ENCODE measurements around the gene GLDC.
"Not testable (repeated sequence)": the region's sequence is repeated elsewhere in the genome, so short reads cannot be mapped to it uniquely, and the experiment has no call there.

Gene GLDC

DNA sequence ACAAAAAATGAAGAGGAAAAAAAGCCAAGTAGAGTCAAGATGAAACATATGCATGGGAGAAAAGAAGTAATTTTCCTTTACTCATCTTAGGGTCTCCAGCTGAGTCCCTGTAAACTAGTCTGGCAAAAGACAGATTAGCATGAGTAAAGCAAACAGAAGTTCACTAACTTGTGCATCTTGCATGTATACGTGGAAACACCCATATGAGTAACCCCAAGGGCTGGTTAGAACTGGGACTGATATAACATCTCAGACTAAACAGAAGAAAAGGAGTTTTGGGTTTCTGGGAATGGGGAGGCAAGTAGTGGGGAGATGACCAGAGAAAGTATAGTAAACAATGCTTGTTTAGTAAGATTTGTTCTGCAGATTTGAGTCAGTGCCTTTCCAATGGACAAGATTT, 20.1 kb upstream of the GLDC start:
- DNase-seq (ENCODE audit: low read depth in 1 of 2, low spot score in 1 of 2): no peak

GRCh38 chr9:6664204-6664680, 18.7 kb upstream of the GLDC start:
- no peak for DNase-seq (ENCODE audit: low read depth in 1 of 2, low spot score in 1 of 2)

DNA sequence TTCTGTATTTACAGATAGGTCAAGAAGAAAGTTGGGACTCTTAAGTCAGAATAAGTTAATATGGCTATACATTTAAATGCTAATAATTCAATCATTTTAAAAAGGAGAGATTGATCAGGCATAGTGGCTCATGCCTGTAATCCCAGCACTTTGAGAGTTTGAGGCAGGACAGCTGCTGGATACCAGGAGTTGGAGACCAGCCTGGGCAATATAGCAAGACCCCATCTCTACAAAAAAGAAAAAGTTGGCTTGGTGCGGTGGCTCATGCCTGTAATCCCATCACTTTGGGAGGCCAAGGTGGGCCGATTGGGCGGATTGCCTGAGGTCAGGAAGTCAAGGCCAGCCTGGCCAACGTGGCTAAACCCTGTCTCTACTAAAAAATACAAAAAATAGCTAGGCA, 15.0 kb upstream of the GLDC start:
- no peak for DNase-seq (ENCODE audit: low read depth in 1 of 2, low spot score in 1 of 2)

DNA sequence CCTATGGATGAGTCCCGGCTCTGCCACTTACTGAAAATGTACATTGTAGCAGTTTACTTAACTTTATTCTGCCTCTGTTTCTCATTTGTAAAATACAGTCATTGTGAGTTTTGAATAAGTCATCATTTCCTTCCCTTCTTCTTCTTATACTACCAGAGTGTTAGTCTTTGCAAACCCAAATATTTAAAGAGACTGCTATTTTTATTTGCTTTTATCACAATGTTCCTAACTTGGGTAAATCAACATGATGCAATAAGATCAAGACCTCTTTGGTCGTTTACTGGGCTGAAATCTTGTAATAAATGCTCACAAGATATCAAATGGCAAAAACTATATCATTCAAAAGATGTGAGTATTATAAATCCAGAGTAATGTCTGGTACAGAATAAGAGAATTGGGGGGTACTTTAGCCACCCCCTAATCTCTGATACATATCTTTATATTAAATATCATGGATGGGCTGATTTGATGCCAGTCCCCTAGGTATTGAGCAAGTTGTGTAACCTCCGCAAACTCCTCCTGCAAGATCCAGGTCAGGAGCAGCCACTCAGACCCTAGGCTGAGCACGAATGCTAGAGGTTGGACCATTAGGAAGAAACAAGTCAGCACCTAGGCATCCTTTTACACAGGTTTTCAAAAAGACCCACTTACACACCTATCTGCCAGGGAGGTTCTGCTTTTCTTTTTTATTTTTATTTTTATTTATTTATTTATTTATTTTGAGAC, 13.3 kb upstream of the GLDC start:
- no peak for DNase-seq (ENCODE audit: low read depth in 1 of 2, low spot score in 1 of 2)

DNA sequence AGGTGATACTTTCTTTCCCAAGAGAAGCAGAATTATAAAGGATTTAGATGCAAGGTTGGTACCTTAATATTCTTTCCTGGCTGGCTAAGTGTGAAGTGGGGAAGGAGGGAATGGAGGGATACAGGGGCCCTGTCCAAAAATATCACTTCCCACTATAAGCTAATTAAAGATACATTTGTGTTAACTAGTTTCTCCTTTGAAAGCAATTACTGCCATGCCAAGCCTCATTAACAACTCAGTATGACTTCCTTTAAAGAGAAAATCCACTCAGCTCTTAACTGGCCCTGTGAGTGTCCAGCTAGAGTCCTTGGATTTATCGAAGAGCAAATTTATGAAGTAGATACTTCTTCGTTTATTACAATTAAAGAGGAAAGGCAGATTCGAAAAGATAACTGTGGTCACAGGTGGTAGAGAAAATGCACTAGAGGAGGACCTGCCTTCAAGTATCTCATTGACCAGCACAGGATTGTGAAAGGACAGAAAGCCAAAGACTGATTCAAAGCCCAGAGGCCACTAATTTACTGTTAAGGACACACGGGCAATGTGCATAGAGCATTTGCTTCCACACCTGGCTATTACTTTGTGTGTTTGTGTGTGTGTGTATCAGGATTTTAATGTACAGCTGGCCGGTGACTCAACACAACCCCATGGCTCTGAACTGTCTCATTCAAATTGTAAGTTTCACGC, 11.2 kb upstream of the GLDC start:
- DNase-seq (ENCODE audit: low read depth in 1 of 2, low spot score in 1 of 2): no peak

GRCh38 chr9:6655036-6655435, 9.5 kb upstream of the GLDC start:
- DNase-seq (ENCODE audit: low read depth in 1 of 2, low spot score in 1 of 2): no peak

DNA sequence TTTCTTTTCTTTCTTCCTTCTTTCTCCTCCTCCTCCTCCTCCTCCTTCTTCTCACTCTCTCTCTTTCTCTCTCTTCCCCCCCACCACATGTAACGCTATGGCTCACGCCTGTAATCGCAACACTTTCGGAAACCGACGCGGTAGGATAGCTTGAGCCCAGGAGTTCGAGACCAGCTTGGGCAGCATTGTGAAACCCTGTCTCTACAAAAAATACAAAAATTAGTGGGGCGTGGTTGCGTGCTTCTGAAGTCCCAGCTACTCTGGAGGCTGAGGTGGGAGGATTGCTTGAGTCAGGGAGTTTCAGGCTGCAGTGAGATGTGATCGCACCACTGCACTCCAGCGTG, 736 bp upstream of the GLDC start:
- no peak for DNase-seq (ENCODE audit: low read depth in 1 of 2, low spot score in 1 of 2)

- not testable (repeated sequence) for DNase-seq (ENCODE audit: low read depth in 1 of 2, low spot score in 1 of 2)
These were observed 499 bp downstream of the GLDC start for GRCh38 chr9:6645105-6645354.

DNA sequence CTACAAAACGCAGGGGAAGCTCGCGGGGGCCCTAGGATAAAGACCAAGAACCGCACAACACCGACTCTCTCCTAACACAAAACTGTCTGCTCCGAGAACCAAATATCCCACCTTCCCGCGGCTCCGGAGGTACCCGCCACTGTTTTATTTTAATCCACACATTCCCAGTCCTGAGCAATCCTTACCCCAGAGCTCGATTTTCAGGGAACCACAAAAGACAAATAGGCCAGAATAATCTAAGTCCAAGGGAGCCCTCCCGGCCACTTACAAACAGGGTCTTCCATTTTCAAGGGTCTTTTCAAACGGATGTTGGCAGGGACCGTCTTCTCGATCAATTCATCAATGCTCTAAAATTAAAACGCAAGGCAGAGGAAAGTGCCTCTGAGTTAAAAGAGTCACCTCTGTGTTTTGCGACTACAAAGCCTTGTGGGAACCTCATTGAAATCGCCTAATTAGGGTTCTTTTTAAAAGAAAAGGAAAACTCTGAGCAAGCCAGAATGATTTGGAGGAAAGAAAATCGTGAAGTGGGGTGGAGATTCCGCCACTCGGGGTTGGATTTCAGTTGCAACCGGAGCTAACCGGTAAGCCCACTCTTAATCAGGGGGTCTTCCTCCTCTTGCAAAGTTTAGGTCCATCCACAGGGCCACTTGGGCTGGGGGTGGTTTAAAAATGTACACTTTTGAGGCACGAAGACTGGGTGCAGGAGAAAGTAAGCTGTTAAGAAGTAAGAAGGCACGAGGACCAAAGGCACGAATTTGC, 1.0 kb downstream of the GLDC start:
- DNase-seq (ENCODE audit: low read depth in 1 of 2, low spot score in 1 of 2): no peak

GRCh38 chr9:6641961-6642360, 3.6 kb downstream of the GLDC start:
- no peak for DNase-seq (ENCODE audit: low read depth in 1 of 2, low spot score in 1 of 2)

DNA sequence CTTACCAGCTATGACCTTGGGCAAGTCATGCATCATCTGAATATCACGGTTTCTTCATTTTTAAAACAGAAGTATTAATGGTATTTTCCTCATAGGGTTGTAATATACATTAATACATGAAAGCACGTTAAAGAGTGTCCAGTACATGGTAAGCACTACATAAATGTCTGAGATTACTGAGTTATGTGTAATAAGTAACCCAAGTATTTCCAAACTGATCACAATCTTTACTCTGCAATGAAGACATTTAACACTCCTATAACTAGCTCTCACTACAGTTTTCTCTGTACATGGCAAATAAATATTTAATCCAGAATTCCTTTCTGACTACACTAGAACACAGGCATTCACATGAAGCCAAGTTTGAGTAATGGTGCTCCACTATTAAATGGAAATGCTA, 4.0 kb downstream of the GLDC start:
- DNase-seq (ENCODE audit: low read depth in 1 of 2, low spot score in 1 of 2): no peak

- no peak for DNase-seq (ENCODE audit: low read depth in 1 of 2, low spot score in 1 of 2)
These were observed 4.5 kb downstream of the GLDC start for GRCh38 chr9:6641056-6641455.

DNA sequence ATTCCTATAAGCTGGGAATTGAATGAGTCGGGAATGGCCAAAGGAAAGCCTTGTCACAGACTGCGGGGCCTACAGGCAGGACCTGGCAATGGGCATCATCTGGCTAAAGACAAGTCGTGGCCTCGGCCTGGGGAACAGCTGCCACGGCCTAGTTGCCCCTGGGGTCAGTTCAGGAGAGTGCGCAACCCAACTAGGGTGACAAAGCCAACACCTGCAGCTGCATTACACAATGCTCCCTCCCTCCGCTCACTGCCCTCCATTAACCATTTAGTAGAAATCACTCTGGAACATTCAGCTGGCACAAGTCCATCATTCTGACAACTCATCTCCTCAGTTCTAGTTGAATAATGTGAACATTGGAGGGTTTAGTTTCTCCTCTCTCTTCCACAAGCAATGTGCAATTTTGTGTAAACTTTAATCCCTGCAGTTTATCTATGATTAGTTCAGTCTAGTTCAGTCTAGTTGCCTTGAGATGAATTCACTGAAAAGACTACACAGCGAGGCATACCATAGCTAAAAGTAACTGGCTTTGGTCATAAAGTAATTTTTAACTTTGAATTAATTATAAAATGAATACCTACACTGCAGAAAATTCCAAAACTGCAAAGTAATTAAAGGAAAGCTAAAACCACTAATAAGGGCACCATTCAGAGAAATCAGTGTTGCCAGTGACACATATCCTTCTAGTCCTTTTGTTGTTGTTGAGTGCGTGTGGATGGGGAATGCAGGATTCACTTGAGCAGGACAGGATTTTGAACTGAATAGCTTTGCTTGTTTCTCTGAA, 5.1 kb downstream of the GLDC start:
- no peak for DNase-seq (ENCODE audit: low read depth in 1 of 2, low spot score in 1 of 2)

DNA sequence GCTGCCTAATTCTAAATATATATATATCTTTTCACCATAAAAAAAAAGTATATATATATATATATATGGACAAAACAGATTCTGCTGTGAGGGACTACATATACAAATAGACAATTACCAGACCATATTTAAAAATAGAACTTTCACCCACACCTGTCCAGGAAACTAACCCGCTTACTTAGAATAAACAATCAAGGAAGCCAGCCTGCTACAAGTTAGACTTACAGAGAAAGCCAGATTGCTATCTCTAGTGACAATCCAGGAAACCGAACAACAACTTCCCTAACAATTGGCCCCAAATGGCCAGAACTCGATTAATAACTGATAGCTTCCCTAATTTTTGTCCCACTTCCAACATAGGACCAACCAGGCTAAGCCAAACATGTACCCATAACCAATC, 5.9 kb downstream of the GLDC start:
- no peak for DNase-seq (ENCODE audit: low read depth in 1 of 2, low spot score in 1 of 2)

- DNase-seq (ENCODE audit: low read depth in 1 of 2, low spot score in 1 of 2): no peak
These were observed 11.1 kb downstream of the GLDC start for GRCh38 chr9:6634444-6634843.

- no peak for DNase-seq (ENCODE audit: low read depth in 1 of 2, low spot score in 1 of 2)
These were observed 12.2 kb downstream of the GLDC start for GRCh38 chr9:6633378-6633777.

DNA sequence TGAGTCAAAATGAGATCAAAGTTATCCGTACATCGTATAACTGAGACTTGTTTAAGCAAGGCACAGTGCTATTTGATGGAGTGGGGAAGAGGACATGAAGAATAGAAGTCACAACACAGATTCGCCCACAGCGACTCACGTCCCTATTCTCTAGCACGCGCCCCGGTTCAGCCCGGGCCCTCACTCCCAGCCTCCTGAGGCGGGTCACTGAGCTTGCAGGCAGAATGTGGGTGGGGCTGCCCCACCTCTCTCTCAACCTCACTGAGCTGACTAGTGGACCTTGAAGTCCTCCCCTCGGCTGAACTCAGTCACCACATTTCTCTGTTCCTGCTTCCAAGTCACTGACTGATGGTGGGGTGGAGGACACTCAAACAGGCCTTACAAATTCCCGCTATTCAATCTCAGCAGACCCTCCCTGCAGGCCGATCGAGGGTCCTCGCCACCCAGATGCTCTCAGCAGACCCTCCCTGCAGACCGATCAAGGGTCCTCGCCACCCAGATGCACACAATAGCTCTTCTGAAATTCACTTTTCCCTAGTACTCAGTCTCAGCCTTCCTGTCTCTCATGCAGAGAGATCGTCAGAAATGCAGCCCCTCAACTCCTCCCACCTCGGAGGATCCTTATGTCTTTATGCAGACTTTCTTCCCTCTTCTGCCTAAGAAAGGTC, 12.9 kb downstream of the GLDC start:
- DNase-seq (ENCODE audit: low read depth in 1 of 2, low spot score in 1 of 2): no peak

DNA sequence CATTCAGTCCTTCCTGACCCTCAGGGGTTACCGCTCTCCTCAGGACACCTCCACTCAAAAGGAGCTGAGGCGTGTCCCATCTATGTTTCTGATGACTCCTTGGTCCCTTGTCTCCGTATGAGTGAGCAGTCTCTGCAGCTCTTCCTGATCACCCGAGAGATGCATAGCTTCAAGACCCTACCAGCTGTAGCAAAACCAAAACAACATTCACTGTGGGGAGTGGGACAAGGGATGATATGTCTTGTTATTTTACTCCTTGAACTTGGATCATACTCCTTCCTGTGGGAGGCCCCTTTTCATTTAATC, 14.4 kb downstream of the GLDC start:
- no peak for DNase-seq (ENCODE audit: low read depth in 1 of 2, low spot score in 1 of 2)

GRCh38 chr9:6630502-6631206, 14.9 kb downstream of the GLDC start:
- DNase-seq (ENCODE audit: low read depth in 1 of 2, low spot score in 1 of 2): no peak

GRCh38 chr9:6628704-6629103, 16.8 kb downstream of the GLDC start:
- DNase-seq (ENCODE audit: low read depth in 1 of 2, low spot score in 1 of 2): no peak

GRCh38 chr9:6625363-6625762, 20.2 kb downstream of the GLDC start:
- no peak for DNase-seq (ENCODE audit: low read depth in 1 of 2, low spot score in 1 of 2)

All from activated T-helper 1 cell treated with anti-CD3 and anti-CD28 coated beads, Interleukin-2, amount 50 U/mL, for 16 hours (primary cell).